ENCODE results near the gene BST1.

The BST1 gene

GRCh38 chr4:15665753-15666365 lies 37.0 kb upstream of the BST1 start:
- WGBS (ENCODE audit: extremely low coverage, insufficient coverage, low lambda C conversion rate) = no CpG with 5 or more reads among the region's 3 CpGs
- no peak for DNase-seq
- no peak overlapping the region for H2AK5ac ChIP-seq (ENCODE audit: low read length)
- no peak overlapping the region for H3K23ac ChIP-seq (ENCODE audit: low read length)
- no peak overlapping the region for H3K4me2 ChIP-seq (ENCODE audit: low read length)
- H3K4ac ChIP-seq (ENCODE audit: low read depth, low read length) = no peak overlapping the region
- H3K56ac ChIP-seq (ENCODE audit: low read length) = no peak overlapping the region
- no peak overlapping the region for H2BK120ac ChIP-seq (ENCODE audit: low read depth, low read length)
- no peak overlapping the region for H3K18ac ChIP-seq (ENCODE audit: low read length)
- H3K79me1 ChIP-seq (ENCODE audit: low read length) = peaks cover 1% of the 10 kb centered on the region
- no peaks in the 10 kb centered on the region for H3K4me1 ChIP-seq (ENCODE audit: control insufficient read depth, low read depth, low read length)
- H3K36me3 ChIP-seq (ENCODE audit: control insufficient read depth, insufficient read depth, low read length) = peaks cover 1% of the 10 kb centered on the region
- no peak overlapping the region for H2BK15ac ChIP-seq (replicated peaks; ENCODE audit: low read depth)
- no peak overlapping the region for H4K8ac ChIP-seq (ENCODE audit: low read depth, low read length)
- no peak overlapping the region for H3K9ac ChIP-seq (ENCODE audit: low read length)
- H3K79me2 ChIP-seq (ENCODE audit: control insufficient read depth, insufficient read depth, low read length) = no peaks in the 10 kb centered on the region
- H2BK5ac ChIP-seq (ENCODE audit: low read length) = no peak overlapping the region
- no peak overlapping the region for H3K27ac ChIP-seq (ENCODE audit: low read depth, low read length)
- no peak overlapping the region for H3K4me3 ChIP-seq (ENCODE audit: low read length)
- H3K27me3 ChIP-seq (ENCODE audit: insufficient read depth, low read length, poor library complexity) = no peaks in the 10 kb centered on the region
- H4K5ac ChIP-seq (ENCODE audit: low read length) = no peak overlapping the region

- Histone ChIP-seq H3K4me2 (ENCODE audit: low read length) (no peak overlapping the region), H3K79me1 (ENCODE audit: low read length) (peaks cover 1% of the 10 kb centered on the region), H3K4me1 (ENCODE audit: control insufficient read depth, low read depth, low read length) (no peaks in the 10 kb centered on the region), H3K79me2 (ENCODE audit: control insufficient read depth, insufficient read depth, low read length) (no peaks in the 10 kb centered on the region), H3K27me3 (ENCODE audit: insufficient read depth, low read length, poor library complexity) (no peaks in the 10 kb centered on the region), H2BK5ac (ENCODE audit: low read length) (no peak overlapping the region), H3K36me3 (ENCODE audit: control insufficient read depth, insufficient read depth, low read length) (peaks cover 1% of the 10 kb centered on the region), H2BK15ac (replicated peaks; ENCODE audit: low read depth) (no peak overlapping the region), H3K56ac (ENCODE audit: low read length) (no peak overlapping the region), H4K5ac (ENCODE audit: low read length) (no peak overlapping the region), H4K8ac (ENCODE audit: low read depth, low read length) (no peak overlapping the region), H2AK5ac (ENCODE audit: low read length) (no peak overlapping the region), H3K27ac (ENCODE audit: low read depth, low read length) (no peak overlapping the region), H3K18ac (ENCODE audit: low read length) (no peak overlapping the region), H3K9ac (ENCODE audit: low read length) (no peak overlapping the region), H3K4me3 (ENCODE audit: low read length) (no peak overlapping the region), H3K23ac (ENCODE audit: low read length) (no peak overlapping the region), H3K4ac (ENCODE audit: low read depth, low read length) (no peak overlapping the region), H2BK120ac (ENCODE audit: low read depth, low read length) (no peak overlapping the region)
- DNase-seq = no peak
- WGBS (ENCODE audit: extremely low coverage, insufficient coverage, low lambda C conversion rate) = 100% methylated on average over 1 of the region's 4 CpGs
These were observed 35.9 kb upstream of the BST1 start for GRCh38 chr4:15667006-15667405.

- Histone ChIP-seq H2BK120ac (ENCODE audit: low read depth, low read length) (no peak overlapping the region), H3K27ac (ENCODE audit: low read depth, low read length) (no peak overlapping the region), H4K5ac (ENCODE audit: low read length) (no peak overlapping the region), H4K8ac (ENCODE audit: low read depth, low read length) (no peak overlapping the region), H3K18ac (ENCODE audit: low read length) (no peak overlapping the region), H3K4me1 (ENCODE audit: control insufficient read depth, low read depth, low read length) (no peaks in the 10 kb centered on the region), H3K56ac (ENCODE audit: low read length) (no peak overlapping the region), H3K23ac (ENCODE audit: low read length) (no peak overlapping the region), H2AK5ac (ENCODE audit: low read length) (no peak overlapping the region), H3K79me1 (ENCODE audit: low read length) (peaks cover 5% of the 10 kb centered on the region), H2BK15ac (replicated peaks; ENCODE audit: low read depth) (no peak overlapping the region), H3K4me2 (ENCODE audit: low read length) (no peak overlapping the region), H3K27me3 (ENCODE audit: insufficient read depth, low read length, poor library complexity) (no peaks in the 10 kb centered on the region), H2BK5ac (ENCODE audit: low read length) (no peak overlapping the region), H3K79me2 (ENCODE audit: control insufficient read depth, insufficient read depth, low read length) (peaks cover 5% of the 10 kb centered on the region), H3K4me3 (ENCODE audit: low read length) (no peak overlapping the region), H3K4ac (ENCODE audit: low read depth, low read length) (no peak overlapping the region), H3K9ac (ENCODE audit: low read length) (no peak overlapping the region), H3K36me3 (ENCODE audit: control insufficient read depth, insufficient read depth, low read length) (peaks cover 1% of the 10 kb centered on the region)
- WGBS (ENCODE audit: extremely low coverage, insufficient coverage, low lambda C conversion rate) = no CpG with 5 or more reads among the region's 1 CpG
- no peak for DNase-seq
These were observed 34.1 kb upstream of the BST1 start for GRCh38 chr4:15668566-15669435.

GRCh38 chr4:15670576-15670975 lies 32.3 kb upstream of the BST1 start:
- Histone ChIP-seq H3K23ac (ENCODE audit: low read length) (no peak overlapping the region), H3K4me1 (ENCODE audit: control insufficient read depth, low read depth, low read length) (no peaks in the 10 kb centered on the region), H2BK15ac (replicated peaks; ENCODE audit: low read depth) (no peak overlapping the region), H3K9ac (ENCODE audit: low read length) (no peak overlapping the region), H3K79me2 (ENCODE audit: control insufficient read depth, insufficient read depth, low read length) (peaks cover 11% of the 10 kb centered on the region), H3K27me3 (ENCODE audit: insufficient read depth, low read length, poor library complexity) (no peaks in the 10 kb centered on the region), H3K18ac (ENCODE audit: low read length) (no peak overlapping the region), H3K56ac (ENCODE audit: low read length) (no peak overlapping the region), H3K4me2 (ENCODE audit: low read length) (no peak overlapping the region), H4K8ac (ENCODE audit: low read depth, low read length) (no peak overlapping the region), H3K79me1 (ENCODE audit: low read length) (peaks cover 5% of the 10 kb centered on the region), H3K36me3 (ENCODE audit: control insufficient read depth, insufficient read depth, low read length) (peaks cover 1% of the 10 kb centered on the region), H2BK120ac (ENCODE audit: low read depth, low read length) (no peak overlapping the region), H4K5ac (ENCODE audit: low read length) (no peak overlapping the region), H3K27ac (ENCODE audit: low read depth, low read length) (no peak overlapping the region), H3K4ac (ENCODE audit: low read depth, low read length) (no peak overlapping the region), H2BK5ac (ENCODE audit: low read length) (no peak overlapping the region), H3K4me3 (ENCODE audit: low read length) (no peak overlapping the region), H2AK5ac (ENCODE audit: low read length) (no peak overlapping the region)
- no CpG with 5 or more reads among the region's 3 CpGs for WGBS (ENCODE audit: extremely low coverage, insufficient coverage, low lambda C conversion rate)
- no peak for DNase-seq

GRCh38 chr4:15672101-15672500 lies 30.8 kb upstream of the BST1 start:
- Histone ChIP-seq H3K18ac (ENCODE audit: low read length) (no peak overlapping the region), H3K79me2 (ENCODE audit: control insufficient read depth, insufficient read depth, low read length) (peaks cover 14% of the 10 kb centered on the region), H3K4me2 (ENCODE audit: low read length) (no peak overlapping the region), H3K4me1 (ENCODE audit: control insufficient read depth, low read depth, low read length) (no peaks in the 10 kb centered on the region), H3K27me3 (ENCODE audit: insufficient read depth, low read length, poor library complexity) (no peaks in the 10 kb centered on the region), H3K23ac (ENCODE audit: low read length) (no peak overlapping the region), H3K27ac (ENCODE audit: low read depth, low read length) (no peak overlapping the region), H2BK15ac (replicated peaks; ENCODE audit: low read depth) (no peak overlapping the region), H2AK5ac (ENCODE audit: low read length) (no peak overlapping the region), H2BK120ac (ENCODE audit: low read depth, low read length) (no peak overlapping the region), H2BK5ac (ENCODE audit: low read length) (no peak overlapping the region), H3K4ac (ENCODE audit: low read depth, low read length) (no peak overlapping the region), H3K36me3 (ENCODE audit: control insufficient read depth, insufficient read depth, low read length) (no peaks in the 10 kb centered on the region), H4K5ac (ENCODE audit: low read length) (no peak overlapping the region), H3K79me1 (ENCODE audit: low read length) (peaks cover 4% of the 10 kb centered on the region), H3K56ac (ENCODE audit: low read length) (no peak overlapping the region), H4K8ac (ENCODE audit: low read depth, low read length) (no peak overlapping the region), H3K4me3 (ENCODE audit: low read length) (no peak overlapping the region), H3K9ac (ENCODE audit: low read length) (no peak overlapping the region)
- WGBS (ENCODE audit: extremely low coverage, insufficient coverage, low lambda C conversion rate) = no CpG with 5 or more reads among the region's 3 CpGs
- DNase-seq = no peak

All from mesendoderm (in vitro differentiated cells).